Measurements from ENCODE around the gene EEF2K.

The EEF2K gene

GRCh38 chr16:22336581-22336980 lies 130.5 kb downstream of the EEF2K start:
- TF ChIP-seq POLR2AphosphoS5 (IDR thresholded peaks at IDR 0.05; ENCODE audit: low read depth, low read length) (no peak), SIN3A (IDR thresholded peaks at IDR 0.05; ENCODE audit: borderline replicate concordance, insufficient read depth, low read length) (no peak)

DNA sequence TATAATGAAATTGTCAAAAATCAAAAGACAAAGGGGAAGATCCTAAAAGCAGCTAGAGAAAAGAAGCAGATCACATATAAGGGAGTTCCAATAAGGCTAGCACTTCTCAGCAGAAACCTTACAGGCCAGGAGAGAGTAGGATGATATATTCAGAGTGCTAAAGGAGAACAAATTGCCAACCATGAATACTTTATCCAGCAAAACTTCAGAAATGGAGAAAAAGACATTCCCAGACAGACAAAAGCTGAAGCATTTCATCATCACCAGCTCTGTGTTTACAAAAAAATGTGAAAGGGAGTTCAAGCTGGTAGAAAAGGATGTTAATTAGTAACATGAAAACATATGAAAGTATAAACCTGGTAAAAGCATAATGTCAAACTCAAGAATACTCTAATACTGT lies 131.0 kb downstream of the EEF2K start:
- TF ChIP-seq, protein P1, sequence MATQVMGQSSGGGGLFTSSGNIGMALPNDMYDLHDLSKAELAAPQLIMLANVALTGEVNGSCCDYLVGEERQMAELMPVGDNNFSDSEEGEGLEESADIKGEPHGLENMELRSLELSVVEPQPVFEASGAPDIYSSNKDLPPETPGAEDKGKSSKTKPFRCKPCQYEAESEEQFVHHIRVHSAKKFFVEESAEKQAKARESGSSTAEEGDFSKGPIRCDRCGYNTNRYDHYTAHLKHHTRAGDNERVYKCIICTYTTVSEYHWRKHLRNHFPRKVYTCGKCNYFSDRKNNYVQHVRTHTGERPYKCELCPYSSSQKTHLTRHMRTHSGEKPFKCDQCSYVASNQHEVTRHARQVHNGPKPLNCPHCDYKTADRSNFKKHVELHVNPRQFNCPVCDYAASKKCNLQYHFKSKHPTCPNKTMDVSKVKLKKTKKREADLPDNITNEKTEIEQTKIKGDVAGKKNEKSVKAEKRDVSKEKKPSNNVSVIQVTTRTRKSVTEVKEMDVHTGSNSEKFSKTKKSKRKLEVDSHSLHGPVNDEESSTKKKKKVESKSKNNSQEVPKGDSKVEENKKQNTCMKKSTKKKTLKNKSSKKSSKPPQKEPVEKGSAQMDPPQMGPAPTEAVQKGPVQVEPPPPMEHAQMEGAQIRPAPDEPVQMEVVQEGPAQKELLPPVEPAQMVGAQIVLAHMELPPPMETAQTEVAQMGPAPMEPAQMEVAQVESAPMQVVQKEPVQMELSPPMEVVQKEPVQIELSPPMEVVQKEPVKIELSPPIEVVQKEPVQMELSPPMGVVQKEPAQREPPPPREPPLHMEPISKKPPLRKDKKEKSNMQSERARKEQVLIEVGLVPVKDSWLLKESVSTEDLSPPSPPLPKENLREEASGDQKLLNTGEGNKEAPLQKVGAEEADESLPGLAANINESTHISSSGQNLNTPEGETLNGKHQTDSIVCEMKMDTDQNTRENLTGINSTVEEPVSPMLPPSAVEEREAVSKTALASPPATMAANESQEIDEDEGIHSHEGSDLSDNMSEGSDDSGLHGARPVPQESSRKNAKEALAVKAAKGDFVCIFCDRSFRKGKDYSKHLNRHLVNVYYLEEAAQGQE (IDR thresholded peaks at IDR 0.05; ENCODE audit: insufficient read depth in 1 of 2, low read depth in 2 of 2, low read length in 2 of 2), result no peak
- TF ChIP-seq SIN3A (IDR thresholded peaks at IDR 0.05; ENCODE audit: borderline replicate concordance, insufficient read depth, low read length) (no peak), POLR2AphosphoS5 (IDR thresholded peaks at IDR 0.05; ENCODE audit: low read depth, low read length) (no peak), FOXP2 (optimal IDR thresholded peaks at IDR 0.05; ENCODE audit: borderline replicate concordance, extremely low read depth, extremely low read length, insufficient read depth) (no peak), TAF1 (IDR thresholded peaks at IDR 0.05; ENCODE audit: borderline replicate concordance, insufficient read depth, low read length) (no peak)

DNA sequence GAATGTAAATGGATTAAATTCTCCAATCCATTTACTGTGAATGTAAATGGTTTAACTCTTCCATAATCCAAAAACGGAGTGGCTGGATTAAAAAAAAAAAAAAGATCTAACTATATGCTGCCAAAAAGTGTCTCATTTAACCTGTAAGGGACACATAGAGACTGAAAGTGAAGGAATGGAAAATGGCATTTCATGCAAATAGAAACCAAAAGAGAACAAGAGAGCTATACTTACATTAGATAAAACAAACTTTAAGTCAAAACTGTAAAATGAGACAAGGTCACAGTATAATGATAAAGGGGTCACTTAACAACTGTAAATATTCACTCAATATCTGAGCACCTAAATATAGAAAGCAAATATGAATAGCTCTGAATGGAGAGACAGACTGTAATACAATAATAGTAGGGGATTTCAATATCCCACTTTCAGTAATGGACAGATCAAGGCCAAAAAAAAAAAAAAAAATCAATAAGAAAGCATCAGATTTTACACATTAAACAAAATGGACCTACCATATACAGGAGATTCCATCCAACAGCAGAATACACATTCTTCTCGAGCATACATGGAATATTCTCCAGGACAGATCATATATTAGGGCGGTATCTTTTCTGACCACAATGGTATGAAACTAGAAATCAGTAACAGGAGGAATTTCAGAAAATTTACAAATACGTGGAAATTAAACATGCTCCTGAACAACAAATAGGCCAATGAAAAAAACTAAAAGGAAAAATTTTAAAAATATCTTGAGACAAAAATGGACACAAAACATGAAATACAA lies 132.0 kb downstream of the EEF2K start:
- TF ChIP-seq SIN3A (IDR thresholded peaks at IDR 0.05; ENCODE audit: borderline replicate concordance, insufficient read depth, low read length), result no peak
- no peak for TF ChIP-seq TAF1 (IDR thresholded peaks at IDR 0.05; ENCODE audit: borderline replicate concordance, insufficient read depth, low read length)
- no peak for TF ChIP-seq POLR2AphosphoS5 (IDR thresholded peaks at IDR 0.05; ENCODE audit: low read depth, low read length)
- no peak for TF ChIP-seq FOXP2 (optimal IDR thresholded peaks at IDR 0.05; ENCODE audit: borderline replicate concordance, extremely low read depth, extremely low read length, insufficient read depth)
- TF ChIP-seq, protein P1 (IDR thresholded peaks at IDR 0.05; ENCODE audit: insufficient read depth in 1 of 2, low read depth in 2 of 2, low read length in 2 of 2), result no peak
